H1 (cell line): ENCODE measurements around the gene MORC1. TPM values are rescaled to one million over a fixed set of nuclear protein-coding genes. Genes with fewer than 3 reads are reported as not detected.

Source experiments
- CTCF ChIA-PET: fragments of 300-600 bp; sonication (Branson Sonifier 250); formaldehyde crosslinking; loops from one replicate; lab custom pipeline; 2021; ENCODE audit not compliant: partially characterized antibody; lab: Charles Lee
- POLR2A ChIA-PET: fragments of 300-600 bp; sonication (Branson Sonifier 250); formaldehyde crosslinking; loops from one replicate; lab custom pipeline; 2021; ENCODE audit warnings: inconsistent platforms; ENCODE audit not compliant: partially characterized antibody; lab: Charles Lee
- DNase-seq, 2 experiments: peaks; one replicate each; pipeline versions ENCODE4 v3.0.0 to v3.0.0-alpha.2; 2010 to 2022; ENCODE audit warnings: low spot score in 2 of 2, low read depth in 1 of 2, mixed read lengths in 1 of 2
- FAIRE-seq: peaks from 2 replicates; lab custom pipeline; 2011; peaks lifted over from hg19 to GRCh38; lab: Jason Lieb, UNC
- H2AFZ ChIP-seq: 2 replicates; pipeline ENCODE4 v1.8.1; 2012; ENCODE audit warnings: low read length, inconsistent platforms
- H2AK5ac ChIP-seq: 2 replicates; pipeline ENCODE4 v1.6.1; 2013; ENCODE audit warnings: low read depth, low read length
- H2BK120ac ChIP-seq: replicated peaks from 2 replicates; pipeline ENCODE3; 2013; ENCODE audit warnings: low read depth, low read length, inconsistent platforms
- H2BK12ac ChIP-seq: 2 replicates; pipeline ENCODE4 v1.6.1; 2013; ENCODE audit warnings: low read depth, low read length
- H2BK15ac ChIP-seq: 2 replicates; pipeline ENCODE4 v1.6.1; 2013; ENCODE audit warnings: low read length
- H2BK20ac ChIP-seq: 2 replicates; pipeline ENCODE4 v1.6.1; 2013; ENCODE audit warnings: low read length
- H2BK5ac ChIP-seq: 2 replicates; pipeline ENCODE4 v1.6.1; 2013; ENCODE audit warnings: low read depth, low read length
- H3K14ac ChIP-seq: 2 replicates; pipeline ENCODE4 v1.6.1; 2013; ENCODE audit warnings: inconsistent platforms; ENCODE audit not compliant: insufficient read length
- H3K18ac ChIP-seq: 2 replicates; pipeline ENCODE4 v1.6.1; 2013; ENCODE audit warnings: low read length; ENCODE audit errors: extremely low read depth
- H3K23ac ChIP-seq: 2 replicates; pipeline ENCODE4 v1.6.1; 2013; ENCODE audit warnings: inconsistent platforms; ENCODE audit not compliant: insufficient read length
- H3K23me2 ChIP-seq: 2 replicates; pipeline ENCODE4 v1.6.1; 2013; ENCODE audit warnings: low read depth, low read length
- H3K27ac ChIP-seq: 2 replicates; pipeline ENCODE4 v1.6.1; 2011; ENCODE audit warnings: low read depth, low read length, inconsistent platforms
- H3K27me3 ChIP-seq, 4 experiments: replicated peaks in 1 of 4; 1 replicate in 1 of 4; 2 replicates in 3 of 4; pipeline versions ENCODE4 v1.6.1 to v1.8.1; 2011 to 2013; ENCODE audit warnings: low read length in 3 of 4, mild to moderate bottlenecking in 3 of 4, inconsistent platforms in 2 of 4, mixed read lengths in 2 of 4, moderate library complexity in 1 of 4; ENCODE audit not compliant: control insufficient read depth in 3 of 4, insufficient read depth in 3 of 4; ENCODE audit errors: extremely low read depth in 1 of 4
- H3K36me3 ChIP-seq, 4 experiments: 2 replicates each; pipeline versions ENCODE4 v1.6.1 to v1.8.1; 2011 to 2013; ENCODE audit warnings: mild to moderate bottlenecking in 4 of 4, low read length in 3 of 4, moderate library complexity in 2 of 4, control low read depth in 1 of 4, inconsistent platforms in 1 of 4; ENCODE audit not compliant: insufficient read depth in 4 of 4, control insufficient read depth in 2 of 4
- H3K4ac ChIP-seq: replicated peaks from 2 replicates; pipeline ENCODE3; 2013; ENCODE audit warnings: low read length, low read depth, mixed read lengths, inconsistent platforms; ENCODE audit not compliant: insufficient read length
- H3K4me1 ChIP-seq, 4 experiments: replicated peaks in 1 of 4; 1 replicate in 1 of 4; 2 replicates in 3 of 4; pipeline versions ENCODE4 v1.6.1 to v1.8.1; 2011 to 2013; ENCODE audit warnings: low read length in 3 of 4, inconsistent platforms in 2 of 4, mixed read lengths in 1 of 4; ENCODE audit not compliant: insufficient read depth in 4 of 4, control insufficient read depth in 3 of 4
- H3K4me2 ChIP-seq, 2 experiments: 2 replicates each; pipeline versions ENCODE4 v1.6.1 to v1.8.1; 2011 to 2013; ENCODE audit warnings: low read depth in 2 of 2, low read length in 2 of 2, control low read depth in 1 of 2, inconsistent platforms in 1 of 2, mild to moderate bottlenecking in 1 of 2; ENCODE audit not compliant: insufficient read depth in 1 of 2
- H3K4me3 ChIP-seq, 4 experiments: fragments of 200-600, 300-600 bp in 1 of 4; sonication (generic), shearing (Covaris generic), sonication (Bioruptor Twin) in 1 of 4; 2 replicates each; pipeline versions ENCODE4 v1.5.1 to v1.8.1; 2011 to 2016; ENCODE audit warnings: low read length in 4 of 4, low read depth in 3 of 4, control low read depth in 2 of 4, inconsistent platforms in 2 of 4, mild to moderate bottlenecking in 2 of 4, mixed read lengths in 1 of 4, moderate library complexity in 1 of 4; ENCODE audit not compliant: insufficient read depth in 2 of 4; ENCODE audit errors: extremely low read depth in 1 of 4
- H3K56ac ChIP-seq: replicated peaks from 2 replicates; pipeline ENCODE3; 2013; ENCODE audit warnings: low read depth, mild to moderate bottlenecking, mixed read lengths, low read length, inconsistent platforms; ENCODE audit not compliant: insufficient read length
- H3K79me1 ChIP-seq: 2 replicates; pipeline ENCODE4 v1.6.1; 2013; ENCODE audit warnings: low read depth, low read length, control low read depth
- H3K79me2 ChIP-seq, 2 experiments: 2 replicates each; pipeline versions ENCODE4 v1.6.1 to v1.8.1; 2012 to 2013; ENCODE audit warnings: low read length in 2 of 2, mild to moderate bottlenecking in 2 of 2, inconsistent platforms in 1 of 2; ENCODE audit not compliant: insufficient read depth in 2 of 2, control insufficient read depth in 1 of 2
- H3K9ac ChIP-seq, 4 experiments: replicated peaks in 1 of 4; 1 replicate in 1 of 4; 2 replicates in 3 of 4; pipeline versions ENCODE4 v1.6.1 to v1.8.1; 2011 to 2013; ENCODE audit warnings: low read depth in 3 of 4, low read length in 3 of 4, control low read depth in 2 of 4, mild to moderate bottlenecking in 2 of 4, moderate library complexity in 2 of 4, inconsistent platforms in 1 of 4; ENCODE audit errors: extremely low read depth in 1 of 4
- H3K9me3 ChIP-seq, 2 experiments: 2 replicates each; pipeline versions ENCODE4 v1.6.1 to v1.8.1; 2012 to 2013; ENCODE audit warnings: mild to moderate bottlenecking in 2 of 2, moderate library complexity in 2 of 2, control low read depth in 1 of 2, inconsistent platforms in 1 of 2, low read depth in 1 of 2, low read length in 1 of 2, mixed read lengths in 1 of 2; ENCODE audit not compliant: insufficient read depth in 2 of 2
- H4K20me1 ChIP-seq, 2 experiments: replicated peaks in 1 of 2; 2 replicates each; pipeline versions ENCODE3 to v1.8.1; 2011 to 2013; ENCODE audit warnings: inconsistent platforms in 2 of 2, low read length in 2 of 2, mild to moderate bottlenecking in 1 of 2; ENCODE audit not compliant: insufficient read depth in 2 of 2, control insufficient read depth in 1 of 2
- H4K5ac ChIP-seq: 2 replicates; pipeline ENCODE4 v1.6.1; 2013; ENCODE audit warnings: low read length, low read depth, mixed read lengths, inconsistent platforms; ENCODE audit not compliant: insufficient read length
- H4K8ac ChIP-seq: 2 replicates; pipeline ENCODE4 v1.8.0; 2013; ENCODE audit warnings: mild to moderate bottlenecking, moderate library complexity, low read length, inconsistent platforms; ENCODE audit not compliant: insufficient read depth; ENCODE audit errors: extremely low read depth
- H4K91ac ChIP-seq: replicated peaks from 2 replicates; pipeline ENCODE3; 2013; ENCODE audit warnings: low read length, mixed read lengths, inconsistent platforms; ENCODE audit not compliant: insufficient read length
- YY1 ChIP-seq: IDR thresholded peaks from 2 replicates; pipeline ENCODE4 v1.6.1; 2011; ENCODE audit warnings: low read depth, mild to moderate bottlenecking, low read length
- WGBS, 2 experiments: shearing (Covaris generic) in 1 of 2; methylation state at CpG; one replicate each; pipeline versions ENCODE4 v1.1.6 to v1.1.7; 2013 to 2015; ENCODE audit warnings: low lambda C conversion rate in 2 of 2, mixed read lengths in 2 of 2, inconsistent platforms in 1 of 2, low coverage in 1 of 2, missing lambda C conversion rate in 1 of 2; ENCODE audit not compliant: insufficient replicate concordance in 2 of 2, insufficient coverage in 1 of 2, insufficient read length in 1 of 2; ENCODE audit errors: extremely low coverage in 1 of 2, missing lambda C conversion rate in 1 of 2; 5-methylcytosine and 5-hydroxymethylcytosine counted together
- polyA plus RNA-seq, 7 experiments: library from polyadenylated mRNA; depleted of rRNA in 3 of 7; stranded (reverse) in 5 of 7; unstranded in 2 of 7; fragments of >200 nt in 5 of 7; fragments of 200-250 nt in 2 of 7; gene quantifications; 1 replicate in 5 of 7; 2 replicates in 1 of 7; 4 replicates in 1 of 7; pipeline versions ENCODE4 v1.2.1 to v1.2.3, GENCODE V29; 2011 to 2013; ENCODE audit warnings: missing spikeins in 2 of 7, mixed read lengths in 2 of 7
- total RNA-seq: library from RNA; stranded (reverse); fragmentation: NEBNext Ultra II Directional; extraction: Animal tissue kit (Norgen Biotek cat#: 25700); gene quantifications from 2 replicates; pipeline ENCODE4 v1.2.1, GENCODE V29; 2021

The MORC1 gene
- total and polyA plus RNA-seq, 2 of the 8 experiments (the other 6 are each of a cell fraction or from before 2014, with no cell fraction given): not detected

GRCh38 chr3:108953210-108953609, 164.7 kb downstream of the MORC1 start:
- Histone ChIP-seq H3K23me2 (no peaks in the 10 kb centered on the region), H3K36me3 (no peaks in the 10 kb centered on the region), H2BK20ac (no peak overlapping the region), H4K91ac (no peak overlapping the region), H2BK12ac (no peak overlapping the region), H3K56ac (no peak overlapping the region), H3K23ac (no peak overlapping the region), H3K4me2 (no peak overlapping the region), H2BK5ac (no peak overlapping the region), H3K79me1 (no peaks in the 10 kb centered on the region), H2AFZ (peak overlapping the region; percentile 49; the same call in 1 of the 2 replicates), H3K79me2 (no peaks in the 10 kb centered on the region), H2AK5ac (no peak overlapping the region), H4K8ac (no peak overlapping the region), H3K9me3 (no peaks in the 10 kb centered on the region), H3K4ac (no peak overlapping the region), H2BK120ac (no peak overlapping the region), H4K5ac (no peak overlapping the region), H3K27ac (no peak overlapping the region), H4K20me1 (no peaks in the 10 kb centered on the region), H3K4me1 (no peaks in the 10 kb centered on the region), H3K9ac (no peak overlapping the region), H3K4me3 (no peak overlapping the region), H3K18ac (no peak overlapping the region), H3K27me3 (no peaks in the 10 kb centered on the region), H2BK15ac (no peak overlapping the region), H3K14ac (no peak overlapping the region)
- POLR2A ChIA-PET: no interaction called here
- 87% methylated on average over 4 of the region's 4 CpGs; no CpG with 5 or more reads in 1 of the 2 experiments for WGBS, 2 experiments
- CTCF ChIA-PET: interaction anchor here (1.1 to 1.2 kb wide), 2 partner anchors 39 to 72 kb away, joined by 3 to 5 read pairs; no protein-coding TSS in a partner anchor
- FAIRE-seq (no peak), DNase-seq (no peak)
- TF ChIP-seq YY1: no peak
